SK-N-SH treated with all-trans-retinoic acid at 6 μM for 48 hours (cell line): Measurements from ENCODE around the gene PTPMT1.
"Not testable (repeated sequence)": the region's sequence is repeated elsewhere in the genome, so short reads cannot be mapped to it uniquely, and the experiment has no call there.

Source experiments
- ATAC-seq: fragments of 200-7000 bp; cut with Tn5 transposase; 3 replicates; pipeline ENCODE4 v1.9.1; 2020; ENCODE audit warnings: mild to moderate bottlenecking, moderate library complexity
- ARNTL ChIP-seq: fragments of 450-650 bp; formaldehyde crosslinking; IDR thresholded peaks from 2 replicates; pipeline ENCODE4 v1.5.0; 2020; ENCODE audit warnings: low read depth, mild to moderate bottlenecking, moderate library complexity, borderline replicate concordance
- BACH2 ChIP-seq: fragments of 250-450 bp; sonication (Bioruptor Pico); IDR thresholded peaks from 2 replicates; pipeline ENCODE4 v1.9.0; 2021; ENCODE audit warnings: mild to moderate bottlenecking, borderline replicate concordance
- CSDC2 ChIP-seq: fragments of 250-450 bp; sonication (Bioruptor Pico); IDR thresholded peaks from 2 replicates; pipeline ENCODE4 v1.5.0; 2020; ENCODE audit warnings: mild to moderate bottlenecking, moderate library complexity
- CSRNP3 ChIP-seq: fragments of 250-450 bp; sonication (Bioruptor Pico); IDR thresholded peaks from 2 replicates; pipeline ENCODE4 v1.5.1; 2021; ENCODE audit warnings: mild to moderate bottlenecking, moderate library complexity
- ESRRG ChIP-seq: fragments of 250-450 bp; sonication (Bioruptor Pico); IDR thresholded peaks from 2 replicates; pipeline ENCODE4 v1.6.1; 2021; ENCODE audit warnings: mild to moderate bottlenecking
- GLIS3 ChIP-seq: fragments of 250-450 bp; sonication (Bioruptor Pico); IDR thresholded peaks from 2 replicates; pipeline ENCODE4 v1.5.0; 2020; ENCODE audit warnings: mild to moderate bottlenecking, moderate library complexity
- ISL1 ChIP-seq: fragments of 250-450 bp; sonication (Bioruptor Pico); IDR thresholded peaks from 2 replicates; pipeline ENCODE4 v2.1.2; 2022; ENCODE audit warnings: mild to moderate bottlenecking, moderate library complexity
- OSR1 ChIP-seq: fragments of 250-450 bp; sonication (Bioruptor Pico); IDR thresholded peaks from 2 replicates; pipeline ENCODE4 v1.8.0; 2022; ENCODE audit warnings: moderate library complexity, mild to moderate bottlenecking, inconsistent platforms
- PATZ1 ChIP-seq: fragments of 250-450 bp; sonication (Bioruptor Pico); IDR thresholded peaks from 2 replicates; pipeline ENCODE4 v1.8.0; 2020; ENCODE audit warnings: mild to moderate bottlenecking, moderate library complexity, borderline replicate concordance
- POU6F1 ChIP-seq: fragments of 250-450 bp; sonication (Bioruptor Pico); IDR thresholded peaks from 2 replicates; pipeline ENCODE4 v1.8.0; 2021; ENCODE audit warnings: low read depth, mild to moderate bottlenecking, moderate library complexity, borderline replicate concordance
- RARB ChIP-seq: fragments of 250-450 bp; sonication (Bioruptor Pico); IDR thresholded peaks from 2 replicates; pipeline ENCODE4 v1.8.0; 2021; ENCODE audit warnings: mild to moderate bottlenecking, moderate library complexity
- SNAI2 ChIP-seq: fragments of 250-450 bp; sonication (Bioruptor Pico); IDR thresholded peaks from 2 replicates; pipeline ENCODE4 v1.5.0; 2020; ENCODE audit warnings: mild to moderate bottlenecking, moderate library complexity
- TCF4 ChIP-seq: fragments of 250-450 bp; sonication (Bioruptor Pico); IDR thresholded peaks from 2 replicates; pipeline ENCODE4 v1.8.0; 2021; ENCODE audit warnings: mild to moderate bottlenecking, moderate library complexity, borderline replicate concordance
- TOX ChIP-seq: fragments of 250-450 bp; sonication (Bioruptor Pico); IDR thresholded peaks from 2 replicates; pipeline ENCODE4 v1.8.0; 2021; ENCODE audit warnings: mild to moderate bottlenecking, moderate library complexity, borderline replicate concordance
- TSHZ2 ChIP-seq: fragments of 250-450 bp; sonication (Bioruptor Pico); IDR thresholded peaks from 2 replicates; pipeline ENCODE4 v1.5.0; 2020; ENCODE audit warnings: mild to moderate bottlenecking, moderate library complexity
- ZC3H10 ChIP-seq: fragments of 250-450 bp; sonication (Bioruptor Pico); IDR thresholded peaks from 2 replicates; pipeline ENCODE4 v1.5.1; 2021; ENCODE audit warnings: mild to moderate bottlenecking, moderate library complexity
- ZFP30 ChIP-seq: fragments of 450-650 bp; formaldehyde crosslinking; IDR thresholded peaks from 2 replicates; pipeline ENCODE4 v1.5.0; 2022; ENCODE audit warnings: mild to moderate bottlenecking, moderate library complexity
- ZNF70 ChIP-seq: fragments of 450-650 bp; formaldehyde crosslinking; IDR thresholded peaks from 2 replicates; pipeline ENCODE4 v1.5.0; 2020; ENCODE audit warnings: mild to moderate bottlenecking, moderate library complexity
- ZNF8 ChIP-seq: fragments of 450-650 bp; formaldehyde crosslinking; IDR thresholded peaks from 2 replicates; pipeline ENCODE4 v1.5.0; 2020; ENCODE audit warnings: mild to moderate bottlenecking, moderate library complexity
- TF ChIP-seq, protein P1 (sequence below): fragments of 250-450 bp; sonication (Bioruptor Pico); IDR thresholded peaks from 2 replicates; pipeline ENCODE4 v1.5.1; 2020; ENCODE audit warnings: low read depth, mild to moderate bottlenecking, moderate library complexity

The PTPMT1 gene

GRCh38 chr11:47539681-47540039 is 25.7 kb upstream of the PTPMT1 start:
- TF ChIP-seq BACH2 = no peak
- no peak for TF ChIP-seq ARNTL (CRISPR knock-in tag)
- no peak for TF ChIP-seq ZFP30 (CRISPR knock-in tag)
- TF ChIP-seq ESRRG (CRISPR knock-in tag) = no peak
- TF ChIP-seq TCF4 (CRISPR knock-in tag) = no peak
- no peak for TF ChIP-seq CSRNP3 (CRISPR knock-in tag)
- TF ChIP-seq ZC3H10 = no peak
- no peak for TF ChIP-seq GLIS3 (CRISPR knock-in tag)
- TF ChIP-seq RARB (CRISPR knock-in tag) = no peak
- TF ChIP-seq, protein P1, sequence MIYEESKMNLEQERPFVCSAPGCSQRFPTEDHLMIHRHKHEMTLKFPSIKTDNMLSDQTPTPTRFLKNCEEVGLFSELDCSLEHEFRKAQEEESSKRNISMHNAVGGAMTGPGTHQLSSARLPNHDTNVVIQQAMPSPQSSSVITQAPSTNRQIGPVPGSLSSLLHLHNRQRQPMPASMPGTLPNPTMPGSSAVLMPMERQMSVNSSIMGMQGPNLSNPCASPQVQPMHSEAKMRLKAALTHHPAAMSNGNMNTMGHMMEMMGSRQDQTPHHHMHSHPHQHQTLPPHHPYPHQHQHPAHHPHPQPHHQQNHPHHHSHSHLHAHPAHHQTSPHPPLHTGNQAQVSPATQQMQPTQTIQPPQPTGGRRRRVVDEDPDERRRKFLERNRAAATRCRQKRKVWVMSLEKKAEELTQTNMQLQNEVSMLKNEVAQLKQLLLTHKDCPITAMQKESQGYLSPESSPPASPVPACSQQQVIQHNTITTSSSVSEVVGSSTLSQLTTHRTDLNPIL (CRISPR knock-in tag) = no peak
- no peak for TF ChIP-seq CSDC2 (CRISPR knock-in tag)
- no peak for TF ChIP-seq OSR1 (CRISPR knock-in tag)
- no peak for TF ChIP-seq TSHZ2 (CRISPR knock-in tag)
- TF ChIP-seq ZNF70 (CRISPR knock-in tag) = no peak
- no peak for TF ChIP-seq ZNF8 (CRISPR knock-in tag)
- TF ChIP-seq ISL1 (CRISPR knock-in tag) = no peak
- no peak for TF ChIP-seq SNAI2 (CRISPR knock-in tag)
- TF ChIP-seq, all 23 proteins: peak for 0
- no peak for ATAC-seq

GRCh38 chr11:47541070-47541469 is 24.3 kb upstream of the PTPMT1 start:
- ATAC-seq = 0 out of 3 replicates have a peak, but pooled peaks have one; percentile 8
- TF ChIP-seq ZNF8 (CRISPR knock-in tag) (no peak), ZFP30 (CRISPR knock-in tag) (no peak), GLIS3 (CRISPR knock-in tag) (no peak), POU6F1 (no peak), ZNF70 (CRISPR knock-in tag) (no peak), SNAI2 (CRISPR knock-in tag) (no peak), TOX (CRISPR knock-in tag) (no peak), PATZ1 (CRISPR knock-in tag) (no peak), RARB (CRISPR knock-in tag) (no peak)
- TF ChIP-seq, protein P1 (CRISPR knock-in tag) = no peak

DNA sequence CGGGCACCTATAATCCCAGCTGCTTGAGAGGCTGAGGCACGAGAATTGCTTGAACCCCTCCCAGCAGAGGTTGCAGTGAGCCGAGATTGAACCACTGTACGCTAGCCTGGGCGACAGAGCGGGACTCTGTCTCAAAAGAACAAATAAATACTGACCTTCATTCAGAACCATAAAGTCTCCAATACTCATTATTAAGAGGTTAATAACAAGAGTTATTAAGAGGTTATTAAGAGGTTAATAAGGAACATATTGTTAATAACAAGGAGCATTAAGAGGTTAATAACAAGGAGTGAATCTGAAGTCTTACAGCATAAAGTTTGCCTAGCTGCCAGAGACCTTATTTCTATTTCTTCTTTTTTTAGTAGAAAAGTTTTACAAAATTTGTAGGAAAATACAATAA is 20.1 kb upstream of the PTPMT1 start:
- ATAC-seq = no peak
- no peak for TF ChIP-seq OSR1 (CRISPR knock-in tag)
- no peak for TF ChIP-seq TCF4 (CRISPR knock-in tag)
- TF ChIP-seq, all 23 proteins: peak for 0

- ATAC-seq = not testable (repeated sequence)
These were observed 19.1 kb upstream of the PTPMT1 start for GRCh38 chr11:47546274-47546673.
